DOHH2 (cell line): ENCODE results near the gene PRPF40A.

ENCODE experiments used
- EZH2phosphoT487 ChIP-seq: fragments of 200-600 bp; sonication (generic); IDR thresholded peaks from 2 replicates; pipeline ENCODE4 v1.6.1; 2017; ENCODE audit warnings: borderline replicate concordance, mild to moderate bottlenecking, antibody characterized with exemption, low read length, moderate library complexity, mixed read lengths
- TF ChIP-seq, protein P1 (sequence below): fragments of 200-600 bp; sonication (generic); IDR thresholded peaks from one replicate; pipeline ENCODE4 v1.5.1; 2014; ENCODE audit warnings: antibody characterized with exemption, mild to moderate bottlenecking, low read depth, low read length; ENCODE audit not compliant: poor library complexity, severe bottlenecking

- TF ChIP-seq, protein P1, sequence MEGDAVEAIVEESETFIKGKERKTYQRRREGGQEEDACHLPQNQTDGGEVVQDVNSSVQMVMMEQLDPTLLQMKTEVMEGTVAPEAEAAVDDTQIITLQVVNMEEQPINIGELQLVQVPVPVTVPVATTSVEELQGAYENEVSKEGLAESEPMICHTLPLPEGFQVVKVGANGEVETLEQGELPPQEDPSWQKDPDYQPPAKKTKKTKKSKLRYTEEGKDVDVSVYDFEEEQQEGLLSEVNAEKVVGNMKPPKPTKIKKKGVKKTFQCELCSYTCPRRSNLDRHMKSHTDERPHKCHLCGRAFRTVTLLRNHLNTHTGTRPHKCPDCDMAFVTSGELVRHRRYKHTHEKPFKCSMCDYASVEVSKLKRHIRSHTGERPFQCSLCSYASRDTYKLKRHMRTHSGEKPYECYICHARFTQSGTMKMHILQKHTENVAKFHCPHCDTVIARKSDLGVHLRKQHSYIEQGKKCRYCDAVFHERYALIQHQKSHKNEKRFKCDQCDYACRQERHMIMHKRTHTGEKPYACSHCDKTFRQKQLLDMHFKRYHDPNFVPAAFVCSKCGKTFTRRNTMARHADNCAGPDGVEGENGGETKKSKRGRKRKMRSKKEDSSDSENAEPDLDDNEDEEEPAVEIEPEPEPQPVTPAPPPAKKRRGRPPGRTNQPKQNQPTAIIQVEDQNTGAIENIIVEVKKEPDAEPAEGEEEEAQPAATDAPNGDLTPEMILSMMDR: no peak
- no peak for TF ChIP-seq EZH2phosphoT487
These were observed 69.7 kb downstream of the PRPF40A start for GRCh38 chr2:152647552-152647951.
